ENCODE results near the gene DNASE1L1.

DNA sequence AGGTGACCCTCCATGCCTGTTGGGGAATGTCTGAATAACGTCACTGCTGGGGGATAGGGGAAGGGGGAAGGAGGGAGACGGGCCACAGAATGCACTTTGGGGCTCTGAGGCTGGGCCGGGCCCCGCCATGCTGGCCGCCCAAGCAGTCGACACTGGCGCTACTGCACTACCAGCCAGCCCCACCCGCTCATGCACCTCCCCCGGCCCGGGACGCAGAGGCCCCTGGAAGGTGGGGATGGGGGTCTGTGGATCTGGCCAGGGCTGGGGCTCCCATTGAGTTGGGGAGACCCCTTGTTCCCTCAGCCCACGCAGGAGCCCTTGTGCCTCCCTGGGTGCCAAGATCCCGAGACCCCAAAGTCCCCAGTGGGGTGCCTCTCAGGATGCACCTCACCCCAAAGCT, 52.5 kb downstream of the DNASE1L1 start:
- TF ChIP-seq, protein P1, sequence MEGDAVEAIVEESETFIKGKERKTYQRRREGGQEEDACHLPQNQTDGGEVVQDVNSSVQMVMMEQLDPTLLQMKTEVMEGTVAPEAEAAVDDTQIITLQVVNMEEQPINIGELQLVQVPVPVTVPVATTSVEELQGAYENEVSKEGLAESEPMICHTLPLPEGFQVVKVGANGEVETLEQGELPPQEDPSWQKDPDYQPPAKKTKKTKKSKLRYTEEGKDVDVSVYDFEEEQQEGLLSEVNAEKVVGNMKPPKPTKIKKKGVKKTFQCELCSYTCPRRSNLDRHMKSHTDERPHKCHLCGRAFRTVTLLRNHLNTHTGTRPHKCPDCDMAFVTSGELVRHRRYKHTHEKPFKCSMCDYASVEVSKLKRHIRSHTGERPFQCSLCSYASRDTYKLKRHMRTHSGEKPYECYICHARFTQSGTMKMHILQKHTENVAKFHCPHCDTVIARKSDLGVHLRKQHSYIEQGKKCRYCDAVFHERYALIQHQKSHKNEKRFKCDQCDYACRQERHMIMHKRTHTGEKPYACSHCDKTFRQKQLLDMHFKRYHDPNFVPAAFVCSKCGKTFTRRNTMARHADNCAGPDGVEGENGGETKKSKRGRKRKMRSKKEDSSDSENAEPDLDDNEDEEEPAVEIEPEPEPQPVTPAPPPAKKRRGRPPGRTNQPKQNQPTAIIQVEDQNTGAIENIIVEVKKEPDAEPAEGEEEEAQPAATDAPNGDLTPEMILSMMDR (IDR thresholded peaks at IDR 0.05; ENCODE audit: borderline replicate concordance, extremely low read depth, low read length, poor library complexity, severe bottlenecking), result no peak
- no peak for TF ChIP-seq EZH2 (IDR thresholded peaks at IDR 0.05; ENCODE audit: borderline replicate concordance, low read depth, low read length, severe bottlenecking)

Measured in DND-41 (cell line).